Astrocyte (in vitro differentiated cells and primary cell): ENCODE measurements around the gene CCDC51. TPM values are rescaled to one million over a fixed set of nuclear protein-coding genes. Genes with fewer than 3 reads are reported as not detected.

Source experiments
- DNase-seq: peaks from one replicate; pipeline ENCODE4 v3.0.0-alpha.2; 2010; ENCODE audit warnings: low read depth
- FAIRE-seq: peaks from 2 replicates; lab custom pipeline; 2011; peaks lifted over from hg19 to GRCh38; lab: Jason Lieb, UNC
- H2AFZ ChIP-seq: 2 replicates; pipeline ENCODE4 v1.6.0; 2012; ENCODE audit warnings: low read depth, low read length, inconsistent platforms
- H3K27ac ChIP-seq: 2 replicates; pipeline ENCODE4 v1.5.1; 2011; ENCODE audit warnings: low read depth, low read length, inconsistent platforms
- H3K27me3 ChIP-seq: 2 replicates; pipeline ENCODE4 v1.6.0; 2011; ENCODE audit warnings: low read length, inconsistent platforms; ENCODE audit not compliant: insufficient read depth
- H3K36me3 ChIP-seq: 2 replicates; pipeline ENCODE4 v1.5.1; 2011; ENCODE audit warnings: low read length, inconsistent platforms; ENCODE audit not compliant: insufficient read depth
- H3K4me1 ChIP-seq: 2 replicates; pipeline ENCODE4 v1.5.1; 2011; ENCODE audit warnings: low read length, inconsistent platforms; ENCODE audit not compliant: insufficient read depth
- H3K4me2 ChIP-seq: 2 replicates; pipeline ENCODE4 v1.6.0; 2012; ENCODE audit warnings: low read length, inconsistent platforms
- H3K4me3 ChIP-seq: 2 replicates; pipeline ENCODE4 v1.5.1; 2011; ENCODE audit warnings: low read depth, mild to moderate bottlenecking, low read length, inconsistent platforms; ENCODE audit not compliant: insufficient read depth
- H3K79me2 ChIP-seq: 2 replicates; pipeline ENCODE4 v1.6.0; 2012; ENCODE audit warnings: mild to moderate bottlenecking, low read length, inconsistent platforms; ENCODE audit not compliant: insufficient read depth
- H3K9ac ChIP-seq: 2 replicates; pipeline ENCODE4 v1.6.0; 2012; ENCODE audit warnings: mild to moderate bottlenecking, low read length, inconsistent platforms
- H3K9me3 ChIP-seq: 2 replicates; pipeline ENCODE4 v1.5.1; 2012; ENCODE audit warnings: low read depth, mild to moderate bottlenecking, low read length, inconsistent platforms; ENCODE audit not compliant: insufficient read depth
- H4K20me1 ChIP-seq: 2 replicates; pipeline ENCODE4 v1.6.0; 2012; ENCODE audit warnings: low read length, inconsistent platforms; ENCODE audit not compliant: insufficient read depth
- H3K27ac Mint-ChIP-seq: one replicate; pipeline ENCODE4 v1.8.0; 2021; ENCODE audit warnings: mild to moderate bottlenecking, mixed read lengths; ENCODE audit not compliant: unreplicated experiment
- H3K27me3 Mint-ChIP-seq: one replicate; pipeline ENCODE4 v1.8.0; 2021; ENCODE audit warnings: low read depth, mixed read lengths; ENCODE audit not compliant: unreplicated experiment
- H3K36me3 Mint-ChIP-seq: one replicate; pipeline ENCODE4 v1.8.0; 2021; ENCODE audit warnings: low read depth, mixed read lengths; ENCODE audit not compliant: unreplicated experiment
- H3K4me1 Mint-ChIP-seq: one replicate; pipeline ENCODE4 v1.8.0; 2021; ENCODE audit warnings: low read depth, mixed read lengths; ENCODE audit not compliant: unreplicated experiment
- H3K4me3 Mint-ChIP-seq: one replicate; pipeline ENCODE4 v1.8.0; 2021; ENCODE audit warnings: mild to moderate bottlenecking, moderate library complexity, mixed read lengths; ENCODE audit not compliant: unreplicated experiment
- H3K9me3 Mint-ChIP-seq: one replicate; pipeline ENCODE4 v1.8.0; 2021; ENCODE audit warnings: mild to moderate bottlenecking, mixed read lengths; ENCODE audit not compliant: unreplicated experiment
- EZH2 ChIP-seq: IDR thresholded peaks from 2 replicates; pipeline ENCODE4 v1.6.1; 2012; ENCODE audit warnings: mild to moderate bottlenecking, low read length, inconsistent platforms; ENCODE audit not compliant: insufficient read depth
- total RNA-seq: library from RNA; stranded (reverse); gene quantifications from 2 replicates; pipeline ENCODE4 v1.2.1, GENCODE V29; 2021
- TF ChIP-seq, protein P1 (sequence below): IDR thresholded peaks from 2 replicates; pipeline ENCODE4 v1.5.1; 2011; ENCODE audit warnings: low read depth, mild to moderate bottlenecking, inconsistent platforms, low read length, moderate library complexity; ENCODE audit not compliant: insufficient read depth

The CCDC51 gene
- total RNA-seq, 1 donor from 2014 or later, result 16.5 TPM

DNA sequence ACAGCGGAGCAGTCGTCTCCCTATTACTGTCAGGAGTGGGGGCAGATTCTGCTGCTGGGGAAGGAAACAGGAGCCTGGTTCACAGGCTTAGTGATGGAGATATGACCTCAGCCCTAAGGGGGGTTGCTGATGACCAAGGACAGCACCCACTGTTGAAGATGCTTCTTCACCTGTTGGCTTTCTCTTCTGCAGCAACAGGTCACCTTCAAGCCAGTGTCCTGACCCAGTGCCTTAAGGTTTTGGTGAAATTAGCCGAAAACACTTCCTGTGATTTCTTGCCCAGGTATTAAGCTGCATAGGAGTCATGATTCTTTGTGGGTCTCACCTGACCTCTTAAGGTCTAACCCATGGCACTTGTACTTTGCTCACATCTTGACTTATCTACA is 20.6 kb upstream of the CCDC51 start:
- Histone ChIP-seq H3K27ac (no peak overlapping the region), H3K79me2 (no peaks in the 10 kb centered on the region), H2AFZ (no peak overlapping the region), H3K4me3 (no peak overlapping the region), H4K20me1 (no peaks in the 10 kb centered on the region), H3K9me3 (no peaks in the 10 kb centered on the region), H3K27me3 (no peaks in the 10 kb centered on the region), H3K36me3 (peaks cover 40% of the 10 kb centered on the region), H3K4me2 (no peak overlapping the region), H3K4me1 (peaks cover 7% of the 10 kb centered on the region), H3K9ac (no peak overlapping the region)
- no peaks in the 10 kb centered on the region for H3K9me3 Mint-ChIP-seq
- no peaks in the 10 kb centered on the region for H3K27me3 Mint-ChIP-seq
- no peak overlapping the region for H3K4me3 Mint-ChIP-seq
- no peak overlapping the region for H3K27ac Mint-ChIP-seq
- TF ChIP-seq, protein P1, sequence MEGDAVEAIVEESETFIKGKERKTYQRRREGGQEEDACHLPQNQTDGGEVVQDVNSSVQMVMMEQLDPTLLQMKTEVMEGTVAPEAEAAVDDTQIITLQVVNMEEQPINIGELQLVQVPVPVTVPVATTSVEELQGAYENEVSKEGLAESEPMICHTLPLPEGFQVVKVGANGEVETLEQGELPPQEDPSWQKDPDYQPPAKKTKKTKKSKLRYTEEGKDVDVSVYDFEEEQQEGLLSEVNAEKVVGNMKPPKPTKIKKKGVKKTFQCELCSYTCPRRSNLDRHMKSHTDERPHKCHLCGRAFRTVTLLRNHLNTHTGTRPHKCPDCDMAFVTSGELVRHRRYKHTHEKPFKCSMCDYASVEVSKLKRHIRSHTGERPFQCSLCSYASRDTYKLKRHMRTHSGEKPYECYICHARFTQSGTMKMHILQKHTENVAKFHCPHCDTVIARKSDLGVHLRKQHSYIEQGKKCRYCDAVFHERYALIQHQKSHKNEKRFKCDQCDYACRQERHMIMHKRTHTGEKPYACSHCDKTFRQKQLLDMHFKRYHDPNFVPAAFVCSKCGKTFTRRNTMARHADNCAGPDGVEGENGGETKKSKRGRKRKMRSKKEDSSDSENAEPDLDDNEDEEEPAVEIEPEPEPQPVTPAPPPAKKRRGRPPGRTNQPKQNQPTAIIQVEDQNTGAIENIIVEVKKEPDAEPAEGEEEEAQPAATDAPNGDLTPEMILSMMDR, result no peak
- no peak for TF ChIP-seq EZH2
- peaks cover 4% of the 10 kb centered on the region for H3K4me1 Mint-ChIP-seq
- no peak for FAIRE-seq
- DNase-seq, result no peak
- peaks cover 17% of the 10 kb centered on the region for H3K36me3 Mint-ChIP-seq

DNA sequence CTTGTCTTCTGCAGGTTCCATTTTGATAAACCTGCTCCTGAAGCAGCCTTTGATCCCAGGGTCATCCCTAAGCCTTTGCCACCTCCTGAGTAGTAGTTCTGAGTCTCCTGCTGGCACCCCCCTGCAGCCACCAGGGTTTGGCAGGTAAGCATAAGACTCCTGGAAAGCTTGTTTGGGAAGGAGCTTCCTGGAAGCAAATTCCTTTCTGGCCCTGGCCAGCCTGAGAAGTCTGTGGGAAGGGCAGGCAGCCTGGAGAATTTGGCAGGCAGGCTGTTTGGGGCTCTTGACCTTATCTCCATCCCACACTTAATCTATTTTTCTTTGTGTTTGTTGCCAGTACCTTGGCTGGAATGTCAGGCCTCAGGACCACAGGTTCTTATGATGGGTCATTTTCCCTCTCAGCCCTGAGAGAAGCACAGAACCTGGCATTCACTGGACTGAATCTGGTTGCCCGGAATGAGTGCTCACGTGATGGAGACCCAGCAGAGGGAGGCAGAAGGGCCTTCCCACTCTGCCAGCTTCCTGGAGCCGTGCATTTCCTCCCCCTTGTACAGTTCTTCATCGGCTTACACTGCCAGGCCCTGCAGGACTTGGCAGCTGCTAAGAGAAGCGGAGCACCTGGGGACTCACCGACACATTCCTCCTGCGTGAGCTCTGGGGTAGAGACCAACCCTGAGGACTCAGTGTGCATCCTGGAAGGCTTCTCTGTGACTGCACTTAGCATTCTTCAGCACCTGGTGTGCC is 20.0 kb upstream of the CCDC51 start:
- Mint-ChIP-seq H3K36me3 (peaks cover 17% of the 10 kb centered on the region), H3K4me1 (no peaks in the 10 kb centered on the region), H3K9me3 (no peaks in the 10 kb centered on the region), H3K27ac (no peak overlapping the region), H3K4me3 (no peak overlapping the region), H3K27me3 (no peaks in the 10 kb centered on the region)
- no peak overlapping the region for H3K27ac ChIP-seq
- H3K9me3 ChIP-seq, result no peaks in the 10 kb centered on the region
- H3K4me1 ChIP-seq, result peaks cover 2% of the 10 kb centered on the region
- FAIRE-seq (no peak), DNase-seq (no peak)
- H3K9ac ChIP-seq, result no peak overlapping the region
- H3K4me2 ChIP-seq, result no peak overlapping the region
- no peak overlapping the region for H2AFZ ChIP-seq
- no peaks in the 10 kb centered on the region for H3K79me2 ChIP-seq
- no peaks in the 10 kb centered on the region for H4K20me1 ChIP-seq
- H3K4me3 ChIP-seq, result no peak overlapping the region
- TF ChIP-seq, protein P1, result no peak
- no peak for TF ChIP-seq EZH2
- peaks cover 46% of the 10 kb centered on the region for H3K36me3 ChIP-seq
- H3K27me3 ChIP-seq, result no peaks in the 10 kb centered on the region

DNA sequence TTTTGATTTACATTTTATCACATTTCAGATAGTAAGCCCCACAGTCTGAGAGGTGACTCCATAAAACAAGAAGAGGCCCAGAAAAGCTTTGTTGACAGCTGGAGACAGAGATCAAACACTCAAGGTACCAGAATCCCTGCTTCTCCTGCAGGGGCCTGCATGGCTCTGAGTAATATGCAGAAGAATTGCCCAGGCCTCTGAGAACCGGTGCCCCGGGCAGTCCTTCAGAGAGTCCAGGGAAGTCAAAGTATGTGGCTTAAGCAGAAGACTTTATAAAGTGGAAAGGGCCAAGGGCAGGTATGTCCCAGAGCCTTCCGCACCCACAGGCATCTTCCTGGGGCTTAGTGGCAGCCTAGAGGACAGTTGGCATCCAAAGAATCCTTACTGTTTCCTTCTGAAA is 19.4 kb upstream of the CCDC51 start:
- no peaks in the 10 kb centered on the region for H3K4me1 ChIP-seq
- H3K4me3 ChIP-seq, result no peak overlapping the region
- Mint-ChIP-seq H3K4me3 (no peak overlapping the region), H3K27me3 (no peaks in the 10 kb centered on the region), H3K9me3 (no peaks in the 10 kb centered on the region), H3K4me1 (no peaks in the 10 kb centered on the region), H3K27ac (no peak overlapping the region), H3K36me3 (peaks cover 17% of the 10 kb centered on the region)
- H3K9ac ChIP-seq, result no peak overlapping the region
- no peak overlapping the region for H2AFZ ChIP-seq
- no peak overlapping the region for H3K27ac ChIP-seq
- FAIRE-seq, result no peak
- H3K9me3 ChIP-seq, result no peaks in the 10 kb centered on the region
- H4K20me1 ChIP-seq, result no peaks in the 10 kb centered on the region
- no peak for DNase-seq
- TF ChIP-seq EZH2, result no peak
- TF ChIP-seq, protein P1, result no peak
- H3K36me3 ChIP-seq, result peaks cover 49% of the 10 kb centered on the region
- H3K4me2 ChIP-seq, result no peak overlapping the region
- no peaks in the 10 kb centered on the region for H3K79me2 ChIP-seq
- no peaks in the 10 kb centered on the region for H3K27me3 ChIP-seq
